Heart right ventricle (tissue), 16 donors: ENCODE data around the gene MINDY4. TPM values are rescaled to one million over a fixed set of nuclear protein-coding genes. Genes with fewer than 3 reads are reported as not detected.

Experiments used
- ATAC-seq, 8 donors: fragments of 200-7000 bp; cut with Tn5 transposase; one replicate each; pipeline ENCODE4 v1.9.1; 2020; ENCODE audit warnings: mild to moderate bottlenecking in 8 of 8, moderate library complexity in 8 of 8, moderate number of reproducible peaks in 1 of 8
- DNase-seq, 2 donors: peaks; one replicate each; pipeline ENCODE4 v3.0.0-alpha.2; 2020
- H3K27ac ChIP-seq, 10 donors: fragments of 200-600 bp; sonication (generic) in 2 of 10; one replicate each; pipeline versions ENCODE4 v1.5.0 to v1.8.0; 2020 to 2022; ENCODE audit warnings: mild to moderate bottlenecking in 3 of 10
- H3K27me3 ChIP-seq, 7 donors: fragments of 200-600 bp; one replicate each; pipeline ENCODE4 v1.8.0; 2021 to 2022; ENCODE audit warnings: mild to moderate bottlenecking in 2 of 7
- H3K36me3 ChIP-seq, 9 donors: fragments of 200-600 bp; sonication (generic) in 1 of 9; one replicate each; pipeline versions ENCODE4 v1.5.0 to v1.8.0; 2020 to 2022; ENCODE audit warnings: mild to moderate bottlenecking in 2 of 9
- H3K4me1 ChIP-seq, 9 donors: fragments of 200-600 bp; sonication (generic) in 1 of 9; one replicate each; pipeline versions ENCODE4 v1.5.0 to v1.8.0; 2020 to 2022; ENCODE audit warnings: mild to moderate bottlenecking in 4 of 9
- H3K4me3 ChIP-seq, 10 donors: fragments of 200-600 bp; sonication (generic) in 2 of 10; one replicate each; pipeline versions ENCODE4 v1.5.0 to v1.8.0; 2020 to 2022; ENCODE audit warnings: mild to moderate bottlenecking in 7 of 10, moderate library complexity in 2 of 10
- H3K9me3 ChIP-seq, 11 donors: fragments of 200-600 bp in 10 of 11; sonication (generic) in 2 of 11; one replicate each; pipeline versions ENCODE4 v1.5.0 to v1.8.0; 2013 to 2022; ENCODE audit warnings: mild to moderate bottlenecking in 2 of 11, control low read depth in 1 of 11, moderate library complexity in 1 of 11
- CTCF ChIP-seq, 9 donors: fragments of 200-600 bp; sonication (generic) in 2 of 9; IDR thresholded peaks; one replicate each; pipeline versions ENCODE4 v1.5.0 to v1.8.0; 2021 to 2022; ENCODE audit warnings: antibody characterized with exemption in 9 of 9, mild to moderate bottlenecking in 5 of 9, moderate library complexity in 1 of 9
- whole genome bisulfite sequencing, 2 donors: extraction: QIAGEN DNeasy Blood & Tissue Kit; methylation state at CpG; one replicate each; pipeline ENCODE4 v1.1.7; 2013; ENCODE audit warnings: inconsistent platforms in 1 of 2; 5-methylcytosine and 5-hydroxymethylcytosine counted together
- intact Hi-C, 10 donors: fragments of 100-400 bp; cut with DNase I; formaldehyde crosslinking; loops; one replicate each; pipeline versions ENCODE4 v1.11.1 to v1.14.2; 2022
- polyA plus RNA-seq, 2 donors: library from polyadenylated mRNA; stranded (reverse); fragments of 200-250 nt; gene quantifications; one replicate each; pipeline ENCODE4 v1.2.3, GENCODE V29; 2013
- total RNA-seq, 10 donors: library from RNA; stranded (reverse); fragmentation: NEBNext Ultra II Directional in 3 of 10; extraction: Animal tissue kit (Norgen Biotek cat#: 25700) in 3 of 10; gene quantifications; one replicate each; pipeline versions ENCODE4 v1.2.1 to v1.2.4, GENCODE V29; 2021 to 2023
- donor health status: Arrhythmogenic right ventricular cardiomyopathy.
- donor health status: ischemic (EF 13 %, LVEDD 7.1; RV severe dilation, severe dysfunction).
- donor health status: healthy with polysubstance abuse.
- donor health status: DM: no; HTN: yes; CAD: no.
- donor health status: DM: no; HTN: no; CAD: no.
- donor health status: ischemic (EF 25% LVEDD 6.9; RV normal size, moderate dysfunction).
- donor health status: ischemic (EF 25% LVEDD 5.7; RV mildly dilated, moderate dysfunction).
- donor health status: healthy.
- donor health status: DM: yes; HTN: yes; CAD: no.
- donor health status: Ischemic cardiomyopathy.
- donor health status: ischemic (EF 35%, LVEDD 5.7; RV mildly dilated, moderate dysfunction).
- donor health status: nonischemic (EF 11% LVEDD 7.7; RV severe dilation, severe dysfunction).
- donor health status: DM: yes; HTN: yes; CAD: no.
- donor health status: PGD.
- donor health status: ischemic (EF 29% LVEDD 5.4; RV normal size, mild dysfunction).
- donor health status: nonischemic (EF 23%, LVEDD 6.1; RV moderate dilation, normal function).

The MINDY4 gene
- total and polyA plus RNA-seq, 12 donors: 1.9 to 5.4 (median 2.8) TPM

- TF ChIP-seq CTCF (IDR thresholded peaks at IDR 0.05): no peak
- Histone ChIP-seq H3K4me3 (no peak overlapping the region), H3K9me3 (no peaks in the 10 kb centered on the region), H3K4me1 (peaks cover 0 to 7% (median 3%) of the 10 kb centered on the region in 9 donors), H3K27me3 (peaks cover 0 to 5% (median 0%) of the 10 kb centered on the region in 7 donors), H3K36me3 (no peaks in the 10 kb centered on the region), H3K27ac (no peak overlapping the region)
- WGBS, 2 donors: 85 to 92% methylated on average over 4 of the region's 4 CpGs
- intact Hi-C loops: loop anchor here in 6 of 10 donors (5.0 to 10.0 kb wide), 3 partner anchors 34 to 111 kb away; partner anchors contain the start of gene CRHR2 (in 2 of the 6)
- DNase-seq (no peak), ATAC-seq (no peak)
These were observed 34.9 kb upstream of the MINDY4 start for GRCh38 chr7:30736291-30736690.

- H3K27me3 ChIP-seq: no peaks in the 10 kb centered on the region
- H3K4me1 ChIP-seq: peaks cover 0 to 10% (median 3%) of the 10 kb centered on the region in 9 donors
- H3K36me3 ChIP-seq: no peaks in the 10 kb centered on the region
- WGBS, 2 donors: 91 to 92% methylated on average over 6 of the region's 6 CpGs
- no peak overlapping the region for H3K4me3 ChIP-seq
- intact Hi-C loops: loop anchor here in 6 of 10 donors (5.0 to 10.0 kb wide), 3 partner anchors 36 to 113 kb away; partner anchors contain the start of gene CRHR2 (in 2 of the 6)
- no peak for ATAC-seq
- peak overlapping the region in 1 of 10 donors; percentile 26 for H3K27ac ChIP-seq
- TF ChIP-seq CTCF (IDR thresholded peaks at IDR 0.05): no peak
- no peak for DNase-seq
- no peaks in the 10 kb centered on the region for H3K9me3 ChIP-seq
These were observed 32.9 kb upstream of the MINDY4 start for GRCh38 chr7:30738026-30738915.

- DNase-seq (no peak), ATAC-seq (no peak)
- intact Hi-C loops: loop anchor here (2.0 to 10.0 kb wide), 13 partner anchors 37 to 238 kb away; partner anchors contain the start of gene CRHR2 (in 7 of the 10)
- 92 to 95% methylated on average over 2 of the region's 2 CpGs for WGBS, 2 donors
- Histone ChIP-seq H3K27me3 (no peaks in the 10 kb centered on the region), H3K9me3 (no peaks in the 10 kb centered on the region), H3K27ac (no peak overlapping the region), H3K36me3 (no peaks in the 10 kb centered on the region), H3K4me1 (peaks cover 0 to 15% (median 3%) of the 10 kb centered on the region in 9 donors), H3K4me3 (no peak overlapping the region)
- no peak for TF ChIP-seq CTCF (IDR thresholded peaks at IDR 0.05)
These were observed 31.5 kb upstream of the MINDY4 start for GRCh38 chr7:30739691-30740090.

- 35 to 37% methylated on average over 14 of the region's 14 CpGs for WGBS, 2 donors
These were observed 30.6 kb upstream of the MINDY4 start for GRCh38 chr7:30740417-30741181.

More at GRCh38 chr7:30740417-30741181, 30.6 kb upstream of the MINDY4 start:
- ATAC-seq: peak; percentile 55 to 88 (median 73)
- Histone ChIP-seq H3K4me3 (no peak overlapping the region), H3K4me1 (peaks cover 0 to 24% (median 5%) of the 10 kb centered on the region in 9 donors), H3K27ac (no peak overlapping the region), H3K9me3 (no peaks in the 10 kb centered on the region), H3K36me3 (no peaks in the 10 kb centered on the region), H3K27me3 (no peaks in the 10 kb centered on the region)
- peak; percentile 76 to 82 for DNase-seq
- intact Hi-C loops: loop anchor here in 9 of 10 donors (2.0 to 10.0 kb wide), 12 partner anchors 52 to 237 kb away; partner anchors contain the start of gene CRHR2 (in 5 of the 9)
- peak; percentile 96 to 100 (median 99) for TF ChIP-seq CTCF (IDR thresholded peaks at IDR 0.05)
